Ovary (tissue), 9 donors: ENCODE measurements around the gene SLC39A8. TPM values are rescaled to one million over a fixed set of nuclear protein-coding genes. Genes with fewer than 3 reads are reported as not detected.

Experiments
- DNase-seq, 5 donors: peaks; one replicate each; pipeline ENCODE4 v3.0.0-alpha.2; 2019 to 2020
- H3K27ac ChIP-seq, 2 donors: fragments of 200-600 bp; one replicate each; pipeline versions ENCODE4 v1.5.1 to v1.8.0; 2019 to 2022
- H3K27me3 ChIP-seq: fragments of 200-600 bp; one replicate; pipeline ENCODE4 v1.8.0; 2022
- H3K36me3 ChIP-seq: fragments of 200-600 bp; sonication (generic); one replicate; pipeline ENCODE4 v1.5.1; 2019
- H3K4me1 ChIP-seq: one replicate; pipeline ENCODE4 v1.8.1; 2013; ENCODE audit warnings: mild to moderate bottlenecking, moderate library complexity; ENCODE audit not compliant: insufficient read depth
- H3K4me3 ChIP-seq: fragments of 200-600 bp; sonication (generic); one replicate; pipeline ENCODE4 v1.5.1; 2017
- H3K9me3 ChIP-seq, 2 donors: fragments of 200-600 bp in 1 of 2; sonication (generic) in 1 of 2; one replicate each; pipeline versions ENCODE4 v1.5.1 to v1.8.1; 2013 to 2019; ENCODE audit warnings: mild to moderate bottlenecking in 1 of 2, moderate library complexity in 1 of 2
- CTCF ChIP-seq, 3 donors: fragments of 450-650 bp in 2 of 3; fragments of 200-600 bp in 1 of 3; IDR thresholded peaks; one replicate each; pipeline versions ENCODE4 v1.5.1 to v1.8.0; 2016 to 2022; ENCODE audit warnings: antibody characterized with exemption in 3 of 3, mild to moderate bottlenecking in 1 of 3
- EP300 ChIP-seq: sonication (generic); formaldehyde crosslinking; IDR thresholded peaks from one replicate; pipeline ENCODE4 v1.6.1; 2017; ENCODE audit warnings: antibody characterized with exemption
- POLR2A ChIP-seq: fragments of 450-650 bp; IDR thresholded peaks from one replicate; pipeline ENCODE4 v1.6.1; 2017; ENCODE audit warnings: antibody characterized with exemption, mild to moderate bottlenecking, moderate library complexity
- WGBS, 3 donors: extraction: QIAGEN DNeasy Blood & Tissue Kit in 1 of 3; methylation state at CpG; one replicate each; pipeline versions ENCODE4 v1.1.5 to v1.1.7; 2013 to 2017; 5-methylcytosine and 5-hydroxymethylcytosine counted together
- intact Hi-C, 4 donors: fragments of 100-400 bp; cut with DNase I; formaldehyde crosslinking; loops; one replicate each; pipeline versions ENCODE4 v1.11.0 to v1.15.1; 2022 to 2023
- polyA plus RNA-seq, 2 donors: library from polyadenylated mRNA; stranded (reverse); fragments of 200-250 nt in 1 of 2; fragments of 350-450 nt in 1 of 2; fragmentation: Illumina TruSeq in 1 of 2; extraction: RNeasy Lipid Tissue Mini Kit (QIAGEN cat#74804) in 1 of 2; gene quantifications; one replicate each; pipeline ENCODE4 v1.2.3, GENCODE V29; 2013 to 2014
- total RNA-seq, 7 donors: library from RNA; depleted of rRNA in 2 of 7; stranded (reverse); fragments of >200 nt in 2 of 7; fragmentation: NEBNext Ultra II Directional in 3 of 7; extraction: Animal tissue kit (Norgen Biotek cat#: 25700) in 3 of 7; gene quantifications; one replicate each; pipeline versions ENCODE4 v1.1.0 to v1.2.4, GENCODE V29; 2016 to 2023
- donor health status: DM: no; HTN: no; CAD: no; lungs with moderate emphysema.
- donor health status: DM: no; HTN: no; CAD: no.
- donor health status: Bipolar disorder and iron deficiency.
- donor health status: DM: yes; HTN: yes; CAD: no.
- donor health status: DM: no; HTN: no; CAD: no.
- donor health status: DM: yes; HTN: yes; CAD: no.

The SLC39A8 gene
- total and polyA plus RNA-seq, 9 donors = 11.5 to 28.7 (median 19.2) TPM

- 96 to 98% (median 97%) methylated on average over 8 of the region's 8 CpGs for WGBS, 3 donors
- intact Hi-C loops = no loop called here
- H3K4me1 ChIP-seq = peaks cover 7% of the 10 kb centered on the region
- no peaks in the 10 kb centered on the region for H3K9me3 ChIP-seq
- TF ChIP-seq CTCF (IDR thresholded peaks at IDR 0.05) = no peak
- TF ChIP-seq POLR2A = no peak
- TF ChIP-seq EP300 = no peak
- no peak overlapping the region for H3K4me3 ChIP-seq
- DNase-seq = no peak
- no peak overlapping the region for H3K27ac ChIP-seq
- no peaks in the 10 kb centered on the region for H3K27me3 ChIP-seq
- H3K36me3 ChIP-seq = no peaks in the 10 kb centered on the region
These were observed 6.9 kb downstream of the SLC39A8 start for GRCh38 chr4:102338405-102338804.

- peaks cover 5% of the 10 kb centered on the region for H3K4me1 ChIP-seq
- 96 to 98% (median 96%) methylated on average over 2 of the region's 2 CpGs for WGBS, 3 donors
- intact Hi-C loops = no loop called here
- no peaks in the 10 kb centered on the region for H3K36me3 ChIP-seq
- no peaks in the 10 kb centered on the region for H3K27me3 ChIP-seq
- no peak overlapping the region for H3K27ac ChIP-seq
- TF ChIP-seq POLR2A (no peak), CTCF (IDR thresholded peaks at IDR 0.05) (no peak), EP300 (no peak)
- H3K9me3 ChIP-seq = no peaks in the 10 kb centered on the region
- DNase-seq = no peak
- H3K4me3 ChIP-seq = no peak overlapping the region
These were observed 9.7 kb downstream of the SLC39A8 start for GRCh38 chr4:102335616-102336015.

GRCh38 chr4:102334624-102335023, 10.7 kb downstream of the SLC39A8 start:
- no peaks in the 10 kb centered on the region for H3K36me3 ChIP-seq
- no peaks in the 10 kb centered on the region for H3K27me3 ChIP-seq
- DNase-seq = no peak
- no peak overlapping the region for H3K27ac ChIP-seq
- no peaks in the 10 kb centered on the region for H3K9me3 ChIP-seq
- peaks cover 5% of the 10 kb centered on the region for H3K4me1 ChIP-seq
- 91 to 100% (median 97%) methylated on average over 2 of the region's 2 CpGs for WGBS, 3 donors
- no peak overlapping the region for H3K4me3 ChIP-seq
- intact Hi-C loops = no loop called here
- TF ChIP-seq EP300 (no peak), POLR2A (no peak), CTCF (IDR thresholded peaks at IDR 0.05) (no peak)

GRCh38 chr4:102333787-102334186, 11.5 kb downstream of the SLC39A8 start:
- no peak overlapping the region for H3K4me3 ChIP-seq
- no peak overlapping the region for H3K27ac ChIP-seq
- TF ChIP-seq POLR2A (no peak), CTCF (IDR thresholded peaks at IDR 0.05) (no peak), EP300 (no peak)
- H3K27me3 ChIP-seq = no peaks in the 10 kb centered on the region
- DNase-seq = no peak
- no peaks in the 10 kb centered on the region for H3K4me1 ChIP-seq
- H3K9me3 ChIP-seq = no peaks in the 10 kb centered on the region
- no peaks in the 10 kb centered on the region for H3K36me3 ChIP-seq
- WGBS, 3 donors = 94% methylated on average over 3 of the region's 3 CpGs
- intact Hi-C loops = no loop called here

GRCh38 chr4:102328045-102328444, 17.2 kb downstream of the SLC39A8 start:
- DNase-seq = no peak
- 63 to 74% (median 71%) methylated on average over 1 of the region's 1 CpG for WGBS, 3 donors
- TF ChIP-seq CTCF (IDR thresholded peaks at IDR 0.05) (no peak), EP300 (no peak), POLR2A (no peak)
- no peaks in the 10 kb centered on the region for H3K9me3 ChIP-seq
- H3K4me3 ChIP-seq = no peak overlapping the region
- no peaks in the 10 kb centered on the region for H3K4me1 ChIP-seq
- H3K27ac ChIP-seq = no peak overlapping the region
- H3K27me3 ChIP-seq = no peaks in the 10 kb centered on the region
- no peaks in the 10 kb centered on the region for H3K36me3 ChIP-seq
- intact Hi-C loops = no loop called here
